Glomerular visceral epithelial cell (primary cell): ENCODE results near the gene SMIM34.
"Not testable (repeated sequence)": the region's sequence is repeated elsewhere in the genome, so short reads cannot be mapped to it uniquely, and the experiment has no call there.

Experiments used
- DNase-seq: peaks from one replicate; pipeline ENCODE4 v3.0.0-alpha.2; 2016; ENCODE audit errors: extremely low spot score

The SMIM34 gene

DNA sequence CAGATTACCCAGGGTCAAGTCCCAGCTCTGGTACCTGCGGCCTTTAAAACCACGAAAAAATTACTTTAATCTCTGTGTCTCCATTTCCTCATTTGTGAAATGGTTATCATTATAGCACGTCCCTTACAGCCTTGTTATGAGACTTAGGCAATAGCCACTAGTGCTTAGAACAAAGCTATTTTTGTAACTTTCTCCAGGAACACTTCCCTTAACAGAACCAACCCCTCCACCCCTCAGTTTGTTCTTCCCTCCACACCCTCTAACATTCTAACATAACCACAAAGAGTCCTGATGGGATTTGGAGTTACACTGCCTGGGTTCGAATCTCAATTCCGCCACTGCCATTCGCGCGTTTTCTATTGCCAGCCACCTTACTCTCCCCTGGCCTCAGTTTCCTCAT is 49.3 kb downstream of the SMIM34 start:
- not testable (repeated sequence) for DNase-seq

DNA sequence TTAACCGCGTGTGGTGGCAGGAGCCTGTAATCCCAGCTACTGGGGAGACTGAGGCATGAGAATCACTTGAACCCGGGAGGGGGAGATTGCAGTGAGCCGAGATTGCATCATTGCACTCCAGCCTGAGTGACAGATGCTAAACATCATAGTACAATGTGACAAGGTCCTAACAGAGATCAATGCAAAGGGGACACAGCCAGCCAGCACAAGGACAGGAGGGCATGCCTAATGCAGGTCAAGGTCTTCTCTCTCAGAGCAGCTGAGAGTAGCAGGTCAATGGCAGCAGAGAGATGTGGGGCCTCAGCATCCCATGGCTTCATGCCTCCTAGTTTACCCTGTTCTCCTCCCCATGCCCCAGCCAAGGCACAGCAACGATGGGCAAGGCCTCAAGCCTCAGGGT is 51.4 kb downstream of the SMIM34 start:
- no peak for DNase-seq

DNA sequence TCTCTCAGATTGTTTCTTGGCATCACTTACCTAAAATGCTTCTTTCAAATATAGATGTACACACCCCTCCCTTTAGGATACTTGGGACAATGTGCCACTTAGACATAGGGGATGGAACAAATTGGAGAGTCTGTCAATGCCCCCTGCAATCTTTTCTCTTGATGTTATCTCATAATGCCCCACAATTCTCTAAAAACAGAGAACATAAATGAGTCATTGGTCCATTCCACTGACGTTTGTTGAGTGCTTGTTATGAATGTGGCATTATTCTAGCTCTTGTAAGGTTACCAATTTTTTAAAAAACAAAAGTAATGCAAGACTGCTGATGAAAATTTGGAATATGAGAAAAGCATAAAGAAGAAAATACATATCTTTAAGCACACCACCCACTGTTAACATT is 54.0 kb downstream of the SMIM34 start:
- DNase-seq: no peak
